ENCODE results near the gene SFN.

DNA sequence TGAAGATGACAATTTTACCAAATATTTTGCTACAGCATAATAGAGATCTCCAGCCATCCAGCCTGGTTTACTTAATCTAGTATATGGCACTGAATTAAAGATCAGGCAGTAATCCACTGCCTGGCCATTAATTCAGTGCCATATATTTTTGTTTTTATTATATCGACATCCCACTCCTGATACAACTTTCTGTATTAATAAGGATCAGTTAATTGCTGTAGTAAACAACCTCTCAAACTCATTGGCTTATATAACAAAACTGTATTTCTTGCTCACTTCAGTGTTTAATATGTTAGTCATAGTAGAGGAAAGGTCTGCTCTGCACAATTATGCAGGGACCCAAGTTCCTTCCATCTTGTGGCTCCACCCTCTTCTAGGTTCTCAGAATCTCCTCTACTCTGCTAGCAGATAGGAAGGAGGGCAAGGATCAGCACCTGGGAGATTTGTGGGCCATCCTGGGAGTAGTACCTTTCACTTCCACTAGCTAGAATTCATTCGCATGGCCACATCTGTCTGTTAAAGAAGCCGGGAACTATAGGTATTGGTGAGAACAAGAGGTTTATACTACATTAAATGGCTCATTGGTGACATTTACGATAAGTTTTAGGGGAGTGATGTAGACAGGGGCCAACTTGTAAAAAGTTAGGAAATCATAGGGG lies 40.1 kb upstream of the SFN start:
- TF ChIP-seq, protein P1, sequence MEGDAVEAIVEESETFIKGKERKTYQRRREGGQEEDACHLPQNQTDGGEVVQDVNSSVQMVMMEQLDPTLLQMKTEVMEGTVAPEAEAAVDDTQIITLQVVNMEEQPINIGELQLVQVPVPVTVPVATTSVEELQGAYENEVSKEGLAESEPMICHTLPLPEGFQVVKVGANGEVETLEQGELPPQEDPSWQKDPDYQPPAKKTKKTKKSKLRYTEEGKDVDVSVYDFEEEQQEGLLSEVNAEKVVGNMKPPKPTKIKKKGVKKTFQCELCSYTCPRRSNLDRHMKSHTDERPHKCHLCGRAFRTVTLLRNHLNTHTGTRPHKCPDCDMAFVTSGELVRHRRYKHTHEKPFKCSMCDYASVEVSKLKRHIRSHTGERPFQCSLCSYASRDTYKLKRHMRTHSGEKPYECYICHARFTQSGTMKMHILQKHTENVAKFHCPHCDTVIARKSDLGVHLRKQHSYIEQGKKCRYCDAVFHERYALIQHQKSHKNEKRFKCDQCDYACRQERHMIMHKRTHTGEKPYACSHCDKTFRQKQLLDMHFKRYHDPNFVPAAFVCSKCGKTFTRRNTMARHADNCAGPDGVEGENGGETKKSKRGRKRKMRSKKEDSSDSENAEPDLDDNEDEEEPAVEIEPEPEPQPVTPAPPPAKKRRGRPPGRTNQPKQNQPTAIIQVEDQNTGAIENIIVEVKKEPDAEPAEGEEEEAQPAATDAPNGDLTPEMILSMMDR (conservative IDR thresholded peaks at IDR 0.05; ENCODE audit: low read depth, low read length), result no peak
- TF ChIP-seq, protein P2, sequence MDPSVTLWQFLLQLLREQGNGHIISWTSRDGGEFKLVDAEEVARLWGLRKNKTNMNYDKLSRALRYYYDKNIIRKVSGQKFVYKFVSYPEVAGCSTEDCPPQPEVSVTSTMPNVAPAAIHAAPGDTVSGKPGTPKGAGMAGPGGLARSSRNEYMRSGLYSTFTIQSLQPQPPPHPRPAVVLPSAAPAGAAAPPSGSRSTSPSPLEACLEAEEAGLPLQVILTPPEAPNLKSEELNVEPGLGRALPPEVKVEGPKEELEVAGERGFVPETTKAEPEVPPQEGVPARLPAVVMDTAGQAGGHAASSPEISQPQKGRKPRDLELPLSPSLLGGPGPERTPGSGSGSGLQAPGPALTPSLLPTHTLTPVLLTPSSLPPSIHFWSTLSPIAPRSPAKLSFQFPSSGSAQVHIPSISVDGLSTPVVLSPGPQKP (IDR thresholded peaks at IDR 0.05; ENCODE audit: borderline replicate concordance, low read depth, low read length), result no peak
- no peak for TF ChIP-seq CHD1 (IDR thresholded peaks at IDR 0.05; ENCODE audit: low read depth, low read length)
- TF ChIP-seq POLR2A (IDR thresholded peaks at IDR 0.05; ENCODE audit: low read depth, low read length), result no peak
- no peak for TF ChIP-seq BHLHE40 (IDR thresholded peaks at IDR 0.05; ENCODE audit: low read depth, low read length)
- TF ChIP-seq RAD21 (IDR thresholded peaks at IDR 0.05; ENCODE audit: low read length), result no peak
- no peak for TF ChIP-seq NFE2L2 (IDR thresholded peaks at IDR 0.05; ENCODE audit: low read depth, low read length)
- no peak for TF ChIP-seq MAFK (IDR thresholded peaks at IDR 0.05; ENCODE audit: low read depth, low read length)
- TF ChIP-seq, protein P3, sequence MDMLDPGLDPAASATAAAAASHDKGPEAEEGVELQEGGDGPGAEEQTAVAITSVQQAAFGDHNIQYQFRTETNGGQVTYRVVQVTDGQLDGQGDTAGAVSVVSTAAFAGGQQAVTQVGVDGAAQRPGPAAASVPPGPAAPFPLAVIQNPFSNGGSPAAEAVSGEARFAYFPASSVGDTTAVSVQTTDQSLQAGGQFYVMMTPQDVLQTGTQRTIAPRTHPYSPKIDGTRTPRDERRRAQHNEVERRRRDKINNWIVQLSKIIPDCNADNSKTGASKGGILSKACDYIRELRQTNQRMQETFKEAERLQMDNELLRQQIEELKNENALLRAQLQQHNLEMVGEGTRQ (IDR thresholded peaks at IDR 0.05; ENCODE audit: low read depth, low read length), result no peak
- no peak for TF ChIP-seq CEBPB (IDR thresholded peaks at IDR 0.05; ENCODE audit: low read depth, low read length)
- TF ChIP-seq RFX5 (IDR thresholded peaks at IDR 0.05; ENCODE audit: low read depth, low read length), result no peak
- TF ChIP-seq MAZ (IDR thresholded peaks at IDR 0.05; ENCODE audit: borderline replicate concordance, low read depth, low read length), result no peak
- TF ChIP-seq SMC3 (IDR thresholded peaks at IDR 0.05; ENCODE audit: low read depth, low read length), result no peak
